Bladder microvascular endothelial cell (primary cell): Measurements from ENCODE around the gene ARL5A. TPM values are rescaled to one million over a fixed set of nuclear protein-coding genes. Genes with fewer than 3 reads are reported as not detected.

ENCODE experiments used
- total RNA-seq: library from RNA; depleted of rRNA; stranded (reverse); fragments of >200 nt; gene quantifications from 2 replicates; pipeline ENCODE4 v1.2.3, GENCODE V29; 2014

The ARL5A gene
- 29.6 and 168 TPM in 2 replicates for total RNA-seq

DNA sequence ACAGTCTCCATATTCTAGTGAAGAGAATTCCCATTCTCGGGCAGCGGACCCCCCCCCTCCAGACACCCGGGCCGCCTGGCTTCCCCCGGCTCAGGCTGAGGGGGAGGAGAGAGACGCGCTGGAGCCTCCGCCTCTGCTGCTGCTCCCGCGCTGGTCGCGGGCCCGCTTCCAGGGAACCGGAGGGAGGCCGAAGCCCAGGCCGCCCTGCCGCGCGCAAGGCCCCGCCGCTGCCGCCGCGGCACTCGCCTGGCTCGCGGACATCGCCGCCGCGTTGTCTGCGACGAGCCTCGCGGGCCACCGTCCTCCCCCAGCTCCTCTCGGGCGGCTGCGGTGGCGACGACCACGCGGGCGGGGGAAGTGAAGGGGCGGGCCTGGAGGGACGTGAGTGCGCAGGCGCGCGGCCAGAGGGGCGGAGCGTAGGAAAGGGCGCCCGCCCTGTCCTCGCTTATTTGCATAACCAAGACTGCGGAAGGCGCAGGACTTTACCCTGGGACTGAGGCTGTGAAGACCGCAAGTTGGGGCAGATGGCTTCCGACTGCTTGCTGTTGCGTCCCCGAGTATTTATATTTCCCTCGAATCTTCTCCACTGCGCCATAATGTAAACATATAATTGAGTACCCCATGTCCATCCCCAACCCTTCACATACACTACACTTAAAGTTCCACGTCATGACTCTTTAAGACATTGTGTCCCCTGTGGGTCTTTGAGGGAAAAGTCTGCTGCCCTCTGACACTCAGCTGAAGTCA is at the start of gene ARL5A:
Gene ARL5A, minus strand, starts transcription at position 279 of the 747 bp plus-strand sequence. Its CDS starts 245 bp downstream, at position 34.

Other genes with a start within 250 kb of the ARL5A start
- 0.16 and 1.1 TPM in 2 replicates for gene NEB, start 93.9 kb downstream of the ARL5A start, total RNA-seq